Stimulated activated CD4-positive, alpha-beta T cell treated with anti-CD3 and anti-CD28 coated beads, Interleukin-15, amount 100 ng/mL, for 1 hour (primary cell): ENCODE data around the gene EFNB2.

Source experiments
- DNase-seq, 2 donors: peaks; one replicate each; pipeline ENCODE4 v3.0.0-alpha.2; 2020; ENCODE audit warnings: low read depth in 1 of 2, low spot score in 1 of 2

EFNB2 gene

GRCh38 chr13:106455777-106456176 is 79.7 kb downstream of the EFNB2 start:
- DNase-seq, result no peak

GRCh38 chr13:106455190-106455589 is 80.3 kb downstream of the EFNB2 start:
- no peak for DNase-seq

- DNase-seq, result no peak
Measured at GRCh38 chr13:106453101-106453500, 82.4 kb downstream of the EFNB2 start.

- no peak for DNase-seq
Measured at GRCh38 chr13:106450991-106451390, 84.5 kb downstream of the EFNB2 start.

- DNase-seq, result no peak
Measured at GRCh38 chr13:106449096-106449495, 86.4 kb downstream of the EFNB2 start.

GRCh38 chr13:106445996-106446395 is 89.5 kb downstream of the EFNB2 start:
- DNase-seq, result no peak

GRCh38 chr13:106443607-106444322 is 91.7 kb downstream of the EFNB2 start:
- no peak for DNase-seq

GRCh38 chr13:106440866-106441265 is 94.6 kb downstream of the EFNB2 start:
- DNase-seq, result no peak
